Measurements from ENCODE around the gene SPATA31A7. TPM values are rescaled to one million over a fixed set of nuclear protein-coding genes. Genes with fewer than 3 reads are reported as not detected.

SPATA31A7 gene
- not detected in 5 replicates for total RNA-seq (2022; extraction: Qiagen RNA extraction)

DNA sequence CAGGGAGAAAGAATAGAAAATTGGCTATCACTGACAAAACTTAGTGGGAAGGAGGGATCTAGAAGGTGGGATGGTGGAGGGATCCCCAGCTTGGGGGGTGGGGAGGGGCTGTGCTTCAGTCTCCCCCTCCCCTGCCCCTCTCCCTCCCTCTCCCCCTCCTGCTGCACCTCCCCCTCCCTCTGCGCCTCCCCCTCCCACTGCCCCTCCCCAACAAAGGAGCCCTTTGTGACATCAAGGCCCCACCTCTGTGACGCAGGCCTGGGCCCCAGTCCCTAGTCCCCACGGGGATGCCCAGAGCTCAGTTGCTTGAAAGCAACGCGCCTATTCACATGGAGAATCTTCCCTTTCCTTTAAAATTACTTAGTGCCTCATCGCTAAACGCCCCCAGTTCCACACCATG lies at the start of gene SPATA31A7:
SPATA31A7 (plus strand) TSS at position 301 of the 400 bp plus-strand sequence; CDS start at position 330, 29 bp downstream.

